22Rv1 (cell line): ENCODE data around the gene DSP.

Experiments
- H3K27ac ChIP-seq: fragments of 450-650 bp; 2 replicates; pipeline ENCODE4 v1.5.1; 2017
- ZFX ChIP-seq: fragments of 450-650 bp; IDR thresholded peaks from 2 replicates; pipeline ENCODE4 v1.6.1; 2017; ENCODE audit warnings: antibody characterized with exemption, borderline replicate concordance
- TF ChIP-seq, protein P1 (sequence below): fragments of 450-650 bp; IDR thresholded peaks from 2 replicates; pipeline ENCODE4 v1.5.1; 2017; ENCODE audit warnings: mild to moderate bottlenecking

The DSP gene

DNA sequence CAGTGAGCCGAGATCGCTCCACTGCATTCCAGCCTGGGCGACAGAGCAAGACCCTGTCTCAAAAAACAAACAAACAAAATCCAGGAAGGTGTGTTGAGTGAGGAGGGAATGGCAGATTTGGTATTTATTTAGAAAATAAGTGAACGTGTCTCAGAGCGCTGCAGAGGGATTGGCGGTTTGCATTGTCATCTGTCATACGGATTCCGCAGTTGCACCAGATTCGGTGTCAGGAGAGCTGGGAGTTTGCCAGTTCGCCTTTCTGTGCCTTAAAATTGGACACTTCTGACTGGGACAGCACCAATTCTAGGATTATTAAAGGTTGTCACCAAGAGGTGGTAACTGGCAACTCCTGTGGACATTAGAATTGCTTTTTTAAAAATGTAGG, 49.4 kb downstream of the DSP start:
- TF ChIP-seq, protein P1, sequence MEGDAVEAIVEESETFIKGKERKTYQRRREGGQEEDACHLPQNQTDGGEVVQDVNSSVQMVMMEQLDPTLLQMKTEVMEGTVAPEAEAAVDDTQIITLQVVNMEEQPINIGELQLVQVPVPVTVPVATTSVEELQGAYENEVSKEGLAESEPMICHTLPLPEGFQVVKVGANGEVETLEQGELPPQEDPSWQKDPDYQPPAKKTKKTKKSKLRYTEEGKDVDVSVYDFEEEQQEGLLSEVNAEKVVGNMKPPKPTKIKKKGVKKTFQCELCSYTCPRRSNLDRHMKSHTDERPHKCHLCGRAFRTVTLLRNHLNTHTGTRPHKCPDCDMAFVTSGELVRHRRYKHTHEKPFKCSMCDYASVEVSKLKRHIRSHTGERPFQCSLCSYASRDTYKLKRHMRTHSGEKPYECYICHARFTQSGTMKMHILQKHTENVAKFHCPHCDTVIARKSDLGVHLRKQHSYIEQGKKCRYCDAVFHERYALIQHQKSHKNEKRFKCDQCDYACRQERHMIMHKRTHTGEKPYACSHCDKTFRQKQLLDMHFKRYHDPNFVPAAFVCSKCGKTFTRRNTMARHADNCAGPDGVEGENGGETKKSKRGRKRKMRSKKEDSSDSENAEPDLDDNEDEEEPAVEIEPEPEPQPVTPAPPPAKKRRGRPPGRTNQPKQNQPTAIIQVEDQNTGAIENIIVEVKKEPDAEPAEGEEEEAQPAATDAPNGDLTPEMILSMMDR = no peak
- TF ChIP-seq ZFX = no peak
- no peak overlapping the region for H3K27ac ChIP-seq

DNA sequence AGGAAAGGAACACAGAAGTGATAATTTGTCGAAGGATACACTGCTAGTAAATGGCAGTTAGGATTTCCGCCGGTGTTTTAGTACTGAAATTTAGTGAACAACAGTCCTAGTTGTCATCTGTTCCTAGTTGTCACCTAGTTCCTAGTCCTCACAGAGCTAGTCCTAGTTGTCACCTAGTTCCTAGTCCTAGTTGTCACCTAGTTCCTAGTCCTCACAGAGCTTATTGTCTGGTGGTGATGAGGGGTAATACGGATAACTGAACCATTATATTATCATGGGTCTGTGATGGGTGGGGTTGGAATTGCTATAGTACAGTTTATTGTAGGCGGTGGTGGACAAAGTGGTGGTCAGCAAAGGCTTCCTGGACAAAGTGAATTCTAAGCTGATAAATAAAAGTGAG, 50.3 kb downstream of the DSP start:
- TF ChIP-seq, protein P1 = no peak
- TF ChIP-seq ZFX = no peak
- H3K27ac ChIP-seq = no peak overlapping the region

DNA sequence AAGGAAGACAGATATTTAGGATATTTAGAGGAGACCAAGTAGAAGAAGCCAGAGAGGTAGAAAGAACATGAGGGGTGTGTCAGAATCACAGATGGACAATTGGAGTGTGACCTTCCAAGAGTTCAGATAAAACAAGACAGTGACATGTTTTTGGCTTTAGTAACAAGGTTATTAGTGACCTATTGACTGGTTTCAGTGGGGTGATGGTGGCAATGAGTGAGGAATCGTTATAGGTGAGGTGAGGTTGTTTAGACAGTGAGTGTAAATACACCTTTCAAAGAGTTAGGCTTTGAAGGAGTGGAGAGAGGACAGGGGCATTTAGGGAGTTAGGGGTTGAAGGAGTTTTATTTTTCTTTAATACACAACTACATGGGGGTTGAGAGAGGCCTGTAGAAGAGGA, 51.8 kb downstream of the DSP start:
- no peak overlapping the region for H3K27ac ChIP-seq
- TF ChIP-seq, protein P1 = no peak
- TF ChIP-seq ZFX = no peak

DNA sequence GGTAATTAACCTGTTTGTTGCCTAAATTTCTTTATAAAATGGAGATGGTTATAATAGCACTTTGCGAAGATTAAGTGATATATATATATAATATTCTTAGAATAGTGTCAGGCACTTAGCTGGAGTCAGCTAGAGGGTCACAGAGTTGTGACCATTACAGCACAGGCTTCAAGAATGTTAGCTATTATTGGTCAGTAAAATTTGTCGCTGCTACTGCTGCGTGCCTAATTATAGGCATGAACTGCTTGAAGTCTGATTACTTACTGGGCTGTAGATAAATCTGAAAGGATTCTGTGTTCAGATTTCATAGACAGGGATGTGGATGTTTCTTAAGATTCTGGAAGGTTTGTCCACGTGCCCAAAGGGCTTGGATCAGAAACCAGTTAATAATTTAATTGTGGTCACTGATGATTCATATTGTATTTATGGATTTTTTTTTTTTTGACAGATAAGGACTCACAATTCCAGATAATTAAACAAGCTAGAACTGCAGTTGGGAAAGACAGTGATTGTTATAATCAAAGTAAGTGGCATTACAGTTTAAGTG, 53.2 kb downstream of the DSP start:
- no peak for TF ChIP-seq ZFX
- TF ChIP-seq, protein P1 = no peak
- no peak overlapping the region for H3K27ac ChIP-seq

DNA sequence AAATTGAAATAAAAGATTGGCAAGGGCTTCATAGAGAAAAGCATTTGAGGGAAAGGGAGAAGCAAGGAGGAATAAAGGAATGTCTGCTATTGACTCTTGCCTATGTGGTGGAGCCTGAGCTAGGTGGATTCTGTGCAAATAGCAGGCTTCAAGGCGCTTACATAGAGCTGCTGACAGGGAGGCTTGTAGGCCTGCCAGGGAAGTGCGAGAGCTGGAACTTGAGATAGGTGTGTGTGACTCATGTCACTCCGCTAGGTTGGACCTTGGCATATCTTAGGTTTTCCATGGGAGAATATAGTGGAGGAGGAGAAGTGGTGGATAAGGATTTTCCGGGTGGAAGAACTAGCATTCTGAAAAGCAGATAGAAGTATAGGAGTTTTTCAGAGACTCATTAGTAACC, 62.5 kb downstream of the DSP start:
- H3K27ac ChIP-seq = no peak overlapping the region
- TF ChIP-seq ZFX = no peak
- TF ChIP-seq, protein P1 = no peak

DNA sequence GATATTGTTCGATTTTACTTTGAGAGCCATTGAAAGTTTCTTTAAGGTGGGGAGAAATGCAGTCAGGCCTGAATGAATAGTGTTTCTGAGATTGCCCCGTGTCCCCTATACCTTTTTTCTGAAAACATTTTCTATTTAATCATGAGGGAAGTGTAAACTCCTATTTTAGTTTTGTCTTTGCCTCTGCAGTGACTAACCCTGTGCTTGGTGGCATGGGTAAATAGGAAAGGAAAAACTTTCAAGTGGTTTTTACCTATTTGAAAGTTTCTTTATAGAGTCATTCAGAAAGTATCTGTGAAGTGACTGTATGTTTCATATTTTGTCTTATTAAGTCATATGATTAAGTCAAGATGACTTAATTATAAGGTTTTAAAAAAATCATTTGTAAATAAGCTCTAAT, 63.0 kb downstream of the DSP start:
- TF ChIP-seq, protein P1 = no peak
- no peak for TF ChIP-seq ZFX
- H3K27ac ChIP-seq = no peak overlapping the region

DNA sequence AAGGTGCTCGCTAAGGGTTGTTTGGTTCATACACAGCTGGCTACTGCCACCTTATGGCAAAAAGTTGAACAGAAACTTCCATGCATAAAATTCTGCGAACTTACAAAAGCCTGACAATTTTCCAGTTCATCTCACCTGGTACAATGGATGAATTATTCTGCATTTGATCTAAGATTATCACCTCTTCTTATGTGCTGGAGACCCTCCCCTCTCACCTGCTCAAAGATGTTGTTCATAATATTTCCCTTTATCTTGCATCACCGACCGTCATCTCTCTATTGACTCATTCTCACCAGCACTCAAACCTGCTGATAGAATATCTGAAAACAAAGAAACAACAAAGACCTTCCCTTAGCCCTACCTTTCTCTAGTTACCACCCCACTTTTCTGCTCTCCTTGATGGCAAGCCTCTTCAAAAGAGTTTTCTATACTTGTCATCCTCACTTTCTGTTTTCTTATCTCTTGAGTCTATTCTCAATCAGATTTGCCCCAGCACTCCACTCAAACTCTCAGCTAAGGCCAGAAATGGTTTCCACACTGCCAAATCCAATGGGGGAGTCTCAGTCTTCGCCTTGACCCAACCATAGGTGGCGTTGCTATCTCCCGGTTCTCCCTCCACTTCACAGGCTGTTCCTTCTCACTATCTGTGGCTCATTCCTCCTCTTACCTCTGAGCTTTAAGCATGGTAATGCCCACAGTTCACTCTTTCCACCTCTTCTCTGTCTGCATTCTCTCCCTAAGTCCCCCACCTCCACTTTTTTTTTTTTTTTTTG, 74.3 kb downstream of the DSP start:
- TF ChIP-seq ZFX = no peak
- TF ChIP-seq, protein P1 = peak; percentile 86
- no peak overlapping the region for H3K27ac ChIP-seq
